NCI-H226 (cell line): Measurements from ENCODE around the gene POLL.
"Not testable (repeated sequence)": the region's sequence is repeated elsewhere in the genome, so short reads cannot be mapped to it uniquely, and the experiment has no call there.

Experiments
- DNase-seq: peaks from one replicate; pipeline ENCODE4 v3.0.0-alpha.2; 2015

The POLL gene

DNA sequence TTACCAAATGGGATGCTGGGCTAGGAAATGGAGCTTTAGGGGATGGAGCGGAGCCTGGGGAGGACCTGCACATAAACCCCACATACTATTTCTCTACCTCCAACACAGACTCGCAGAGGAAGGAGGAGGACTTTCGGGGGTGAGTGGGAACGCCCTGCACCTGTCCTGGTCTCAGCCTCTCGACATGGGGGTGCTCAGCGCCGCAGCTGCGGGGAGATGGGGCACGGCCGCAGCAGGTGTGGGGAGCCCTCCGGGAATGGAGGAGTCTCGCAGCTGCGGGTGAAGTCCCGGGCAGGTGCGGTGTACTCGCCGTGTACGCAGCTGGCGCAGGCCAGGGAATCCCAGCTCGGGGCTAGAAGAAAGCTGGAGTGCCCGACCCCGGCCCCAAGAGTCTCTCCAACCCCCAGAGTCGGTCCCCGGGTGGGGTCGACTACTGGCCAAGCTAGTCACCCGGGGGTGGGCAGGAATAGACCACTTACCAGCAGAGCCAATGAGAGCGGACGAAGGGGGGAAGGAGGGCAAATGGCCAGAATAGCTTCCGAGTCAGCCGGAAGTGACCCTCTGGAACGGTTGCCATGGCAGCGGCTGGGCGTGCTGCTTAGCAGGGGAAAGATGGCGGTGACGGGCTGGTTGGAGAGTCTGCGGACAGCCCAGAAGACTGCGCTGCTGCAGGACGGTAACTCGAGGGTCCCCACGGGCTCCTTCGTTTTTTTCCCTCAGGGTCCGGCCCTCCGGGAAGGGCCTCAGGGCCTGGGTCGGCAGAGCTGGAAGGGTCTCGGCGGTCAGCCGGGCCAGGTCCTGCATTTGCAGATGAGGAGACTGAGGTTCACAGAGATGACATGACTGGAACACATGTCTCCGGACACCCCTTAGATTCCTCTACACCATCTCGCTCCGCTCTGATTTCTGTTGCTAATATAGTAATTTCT, at the start of gene POLL, which contains the start of gene DPCD:
Gene POLL (minus strand): TSS at position 533 of the 929 bp plus-strand sequence. CDS start 897 bp downstream, outside the sequence.
Gene DPCD (plus strand): TSS at position 597 of the 929 bp plus-strand sequence. CDS start 16 bp downstream, at position 613.
- peak; percentile 93 for DNase-seq

DNA sequence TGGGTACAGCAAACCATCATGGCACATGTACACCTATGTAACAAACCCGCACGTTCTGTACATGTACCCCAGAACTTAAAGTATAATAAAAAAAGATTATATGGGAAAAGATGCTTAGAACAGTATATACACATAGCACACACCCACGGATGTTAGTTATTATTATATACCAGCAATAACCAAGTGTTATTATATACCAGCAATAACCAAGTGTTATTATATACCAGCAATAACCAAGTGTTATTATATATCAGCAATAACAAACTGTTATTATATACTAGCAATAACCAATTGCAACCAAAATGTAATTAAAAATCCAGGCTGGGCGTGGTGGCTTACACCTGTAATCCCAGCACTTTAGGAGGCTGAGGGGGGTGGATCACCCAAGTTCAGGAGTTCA, 45.5 kb upstream of the POLL start:
- DNase-seq = not testable (repeated sequence)

DNA sequence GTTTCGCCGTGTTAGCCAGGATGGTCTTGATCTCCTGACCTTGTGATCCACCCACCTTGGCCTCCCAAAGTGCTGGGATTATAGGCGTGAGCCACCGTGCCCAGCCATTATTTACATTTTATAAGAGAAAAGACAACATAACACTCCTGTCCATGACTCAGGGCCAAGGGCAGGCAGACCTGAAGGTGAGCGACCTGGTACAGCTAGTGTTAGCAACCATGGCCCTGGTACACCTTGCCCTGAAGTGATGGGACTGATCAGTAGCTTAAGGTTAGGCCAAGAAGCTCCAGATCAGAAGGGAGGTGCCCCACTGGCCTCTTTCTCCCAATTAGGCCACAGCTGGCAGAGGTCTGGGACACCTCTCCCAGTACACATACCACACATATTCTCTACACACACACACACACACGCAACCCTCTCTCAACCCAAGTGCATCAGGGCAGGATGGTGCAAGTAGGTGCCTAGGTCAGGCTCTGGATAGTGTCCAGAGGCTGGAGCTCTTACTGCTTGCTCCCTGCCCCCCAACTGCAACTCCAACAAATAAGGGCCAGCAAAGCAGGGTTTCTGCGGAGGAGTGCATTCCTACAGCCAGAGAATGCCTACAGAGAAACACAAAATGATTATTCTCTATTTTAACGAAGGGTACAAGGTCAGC, 43.9 kb upstream of the POLL start:
- no peak for DNase-seq

DNA sequence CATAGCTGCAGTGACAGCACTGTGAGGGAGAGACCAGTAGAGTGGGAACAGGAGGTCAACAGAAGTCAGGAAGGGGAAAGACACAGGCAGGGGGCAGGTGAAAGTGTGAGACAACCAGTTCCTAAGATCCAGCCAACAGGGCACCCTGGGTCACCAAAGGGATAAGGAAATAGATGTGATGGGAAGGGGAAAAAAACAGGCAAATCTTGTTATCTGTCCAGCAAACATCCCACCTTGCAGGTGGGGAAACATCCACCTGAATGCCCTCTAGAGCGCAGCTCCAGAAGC, 42.5 kb upstream of the POLL start:
- no peak for DNase-seq

DNA sequence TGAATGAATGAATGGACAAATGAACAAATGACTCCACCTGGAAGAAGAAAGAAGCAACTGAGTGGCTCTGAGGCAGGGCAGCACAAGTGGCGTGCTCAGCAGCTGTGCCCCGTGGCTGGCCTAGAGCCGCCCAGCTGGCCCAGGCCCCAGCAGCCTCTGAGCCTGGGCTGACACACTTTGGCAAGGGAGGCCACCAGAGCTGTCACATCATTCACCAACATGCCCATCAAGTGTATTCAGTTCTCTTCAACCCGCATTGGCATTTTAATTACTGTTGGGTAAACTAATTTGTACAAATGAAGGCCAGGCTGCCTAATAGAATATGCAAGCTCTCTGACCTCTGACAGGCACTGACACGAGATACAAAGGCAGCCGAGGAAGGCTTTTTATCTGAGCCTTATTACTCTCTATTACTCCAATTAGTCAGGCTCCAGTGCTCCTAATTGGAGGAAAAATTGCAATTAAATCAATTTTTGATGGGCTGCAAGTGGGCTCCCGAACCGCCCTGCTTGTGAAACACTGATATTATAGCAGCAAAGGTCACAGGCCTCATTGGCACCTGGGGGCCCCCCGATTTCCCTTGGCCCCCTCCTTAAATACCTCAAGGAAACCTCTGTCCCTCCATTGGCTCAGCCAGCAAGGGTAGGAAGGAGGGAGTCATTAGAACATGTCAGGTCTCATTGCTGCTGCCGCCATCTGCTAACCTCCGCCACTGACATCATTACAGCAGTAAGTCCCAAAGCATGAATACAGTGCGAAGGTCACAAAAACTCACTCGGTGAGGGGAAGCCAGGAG, 42.0 kb upstream of the POLL start:
- DNase-seq = no peak

DNA sequence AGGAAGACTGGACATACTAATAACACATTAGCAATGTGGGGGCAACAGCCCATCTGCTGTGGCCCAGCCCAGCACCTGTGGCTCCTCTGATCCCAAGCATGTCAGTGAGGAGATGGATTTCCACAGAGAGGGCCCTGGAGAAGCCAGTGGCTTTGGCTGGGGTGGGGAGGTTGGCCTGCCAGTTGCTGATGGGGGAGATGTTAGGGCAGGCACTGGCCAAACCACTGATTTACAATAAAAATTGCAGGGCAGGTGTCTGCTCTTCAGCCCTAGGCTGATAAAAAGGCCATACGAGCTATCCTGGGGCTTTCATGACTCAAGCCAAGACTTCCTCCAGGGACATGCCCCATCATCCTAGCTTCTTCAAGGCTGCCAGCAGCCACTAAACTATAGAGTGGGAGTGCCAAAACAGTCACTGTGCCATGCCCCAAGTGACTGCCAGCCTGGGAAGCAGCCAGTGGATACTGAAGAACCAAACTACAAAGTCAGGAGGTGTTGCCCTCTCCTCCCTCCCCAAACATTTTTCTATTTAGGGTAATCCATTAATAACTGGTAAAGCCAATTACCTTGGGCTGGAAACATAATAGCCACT, 37.9 kb upstream of the POLL start:
- DNase-seq = no peak

DNA sequence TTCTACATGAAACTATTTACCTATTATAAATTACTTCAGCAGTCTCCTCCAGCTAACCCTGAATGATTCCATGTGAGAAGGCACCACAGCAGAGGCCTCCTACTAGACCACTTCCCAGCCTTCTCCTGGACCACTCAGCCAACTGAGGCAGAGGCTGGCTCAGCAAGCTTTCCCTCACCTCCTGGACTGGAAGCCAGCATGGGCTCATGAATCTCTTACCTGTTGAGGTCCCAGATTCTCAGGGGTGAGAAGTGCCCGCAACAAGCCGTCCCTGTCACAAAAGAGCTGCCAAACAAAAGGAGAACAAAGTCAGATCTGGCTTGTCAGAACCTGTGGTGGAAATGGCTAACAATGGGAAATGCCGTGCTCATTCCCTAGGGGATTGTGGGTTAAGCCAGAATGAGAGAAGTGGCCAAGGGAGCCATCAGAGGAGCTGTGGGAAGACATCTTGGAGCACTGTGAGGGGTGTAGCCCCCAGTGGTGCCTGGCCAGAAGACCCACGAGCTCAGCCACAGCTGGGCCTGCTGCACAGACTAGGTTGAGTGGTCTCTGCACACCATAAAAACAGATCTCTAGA, 36.6 kb upstream of the POLL start:
- DNase-seq = no peak

DNA sequence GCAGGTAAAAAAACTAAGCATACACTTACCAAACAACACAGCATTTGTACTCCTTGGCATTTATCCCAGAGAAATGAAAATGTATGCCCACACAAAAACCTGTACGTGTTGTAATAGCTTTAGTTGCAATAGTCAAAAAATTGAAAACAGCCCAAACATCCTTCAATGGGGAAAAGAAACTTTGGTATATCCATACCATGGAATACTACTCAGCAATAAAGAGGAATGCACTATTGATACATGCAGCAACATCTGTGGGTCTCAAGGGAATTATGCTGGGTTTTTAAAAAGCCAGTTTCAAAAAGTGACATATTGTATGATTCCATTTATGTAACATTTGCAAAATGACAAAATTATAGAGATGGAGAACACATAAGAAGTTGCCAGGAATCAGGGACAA, 35.5 kb upstream of the POLL start:
- DNase-seq = no peak

DNA sequence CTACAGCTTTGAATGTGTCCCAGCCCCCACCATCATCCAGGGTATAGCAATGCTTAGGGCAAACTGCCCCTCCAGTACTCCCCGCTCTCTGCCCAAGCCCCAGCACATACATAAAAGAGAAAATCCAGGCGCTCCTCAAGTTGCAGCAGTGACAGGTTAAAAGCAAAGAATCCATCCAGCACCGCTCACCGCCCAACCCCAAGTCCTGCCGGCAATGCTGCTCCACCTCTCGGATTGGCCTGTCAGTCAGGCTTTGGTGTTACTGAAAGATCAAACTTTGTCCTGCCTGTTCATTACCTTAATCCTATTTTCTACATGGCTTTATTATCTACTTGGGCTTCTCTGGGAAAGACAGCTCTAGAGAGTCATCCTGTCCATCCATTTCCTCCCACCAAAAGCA, 31.9 kb upstream of the POLL start:
- DNase-seq = no peak

DNA sequence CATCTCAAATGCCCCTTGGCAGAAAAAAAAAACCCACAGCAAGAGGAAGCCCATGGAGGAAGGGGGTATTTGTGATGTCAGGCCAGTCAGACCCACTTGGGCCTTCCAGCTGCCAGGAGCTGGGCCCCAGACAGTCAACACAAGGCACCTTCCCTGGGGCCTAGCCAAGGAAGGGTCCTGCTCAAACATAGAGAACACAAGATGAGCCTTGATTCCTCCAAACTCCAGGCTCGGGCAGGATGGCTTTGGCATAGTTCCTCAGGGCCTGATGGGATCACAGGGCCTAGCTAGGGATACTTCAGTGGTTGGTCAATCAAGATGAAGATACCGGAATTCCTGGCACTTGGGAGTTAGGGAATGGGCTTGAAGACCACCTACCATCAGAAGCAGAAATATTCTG, 30.8 kb upstream of the POLL start:
- DNase-seq = no peak

DNA sequence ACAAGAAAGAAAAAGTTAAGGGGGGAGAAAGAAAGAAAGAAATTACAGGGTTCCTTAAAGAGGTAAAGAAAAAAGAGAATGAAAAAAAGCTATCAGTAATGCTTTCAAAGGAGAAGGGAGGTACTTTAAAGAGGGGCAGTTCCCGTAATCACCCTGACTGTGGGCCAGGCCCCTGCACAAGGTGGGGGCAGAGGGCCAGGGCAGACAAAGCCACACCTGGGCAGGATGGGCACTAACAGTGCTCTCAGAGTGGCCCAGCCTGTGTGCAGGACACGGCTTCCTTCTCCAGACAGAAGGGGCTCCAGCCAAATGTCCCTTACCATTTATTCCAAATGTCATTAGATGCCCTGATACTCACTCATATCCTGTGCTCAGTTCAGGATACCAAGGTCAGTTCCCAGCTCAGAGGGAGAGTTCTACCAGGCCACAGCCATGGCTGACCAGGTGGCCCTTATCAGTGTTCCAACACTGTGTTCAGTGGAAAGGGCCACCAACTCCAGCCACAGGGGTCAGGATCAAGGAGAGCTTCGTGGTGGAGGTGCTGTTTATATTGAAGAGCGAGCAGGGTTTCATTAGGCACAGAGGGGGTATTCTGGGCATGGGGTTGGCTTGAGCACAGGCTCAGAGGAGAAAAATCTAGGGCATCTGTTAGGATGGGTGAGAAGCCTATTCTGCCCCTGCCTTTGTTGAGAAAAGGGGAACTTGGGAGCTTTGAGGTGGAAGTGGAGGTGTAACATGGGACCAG, 29.9 kb upstream of the POLL start:
- DNase-seq = no peak

DNA sequence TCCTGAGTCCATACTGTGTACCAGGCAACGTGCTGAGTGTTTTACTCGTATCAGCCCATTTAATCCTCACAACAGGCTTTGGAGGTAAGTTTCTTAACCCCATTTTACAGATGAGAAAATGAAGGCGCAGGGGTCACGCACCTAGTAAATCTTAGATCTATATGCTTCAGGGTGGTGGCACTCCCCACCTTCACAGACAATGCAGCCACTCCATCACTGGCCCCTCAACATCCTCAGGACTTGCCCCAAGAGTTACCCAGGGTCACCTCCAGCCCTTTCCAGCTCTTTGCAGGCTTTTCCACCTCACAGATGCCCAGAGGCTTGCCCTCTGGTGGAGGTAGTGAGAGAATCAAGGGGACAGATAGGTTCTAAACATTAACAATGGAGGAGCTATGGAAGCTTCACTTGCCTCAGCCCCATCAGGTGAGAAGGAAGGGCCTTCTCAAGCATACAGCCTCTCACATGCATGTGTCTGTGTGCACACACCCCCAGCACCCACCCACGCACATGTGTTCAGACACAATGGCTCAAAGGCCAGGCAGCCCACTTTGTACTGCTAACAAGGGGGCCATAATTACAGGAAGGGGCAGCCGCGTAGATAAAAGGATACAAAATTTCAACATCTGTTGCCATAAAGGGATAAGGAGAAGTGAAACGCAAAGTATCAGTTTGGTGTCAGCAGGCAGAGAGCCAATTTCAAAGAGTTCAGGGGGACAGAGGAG, 29.2 kb upstream of the POLL start:
- no peak for DNase-seq

DNA sequence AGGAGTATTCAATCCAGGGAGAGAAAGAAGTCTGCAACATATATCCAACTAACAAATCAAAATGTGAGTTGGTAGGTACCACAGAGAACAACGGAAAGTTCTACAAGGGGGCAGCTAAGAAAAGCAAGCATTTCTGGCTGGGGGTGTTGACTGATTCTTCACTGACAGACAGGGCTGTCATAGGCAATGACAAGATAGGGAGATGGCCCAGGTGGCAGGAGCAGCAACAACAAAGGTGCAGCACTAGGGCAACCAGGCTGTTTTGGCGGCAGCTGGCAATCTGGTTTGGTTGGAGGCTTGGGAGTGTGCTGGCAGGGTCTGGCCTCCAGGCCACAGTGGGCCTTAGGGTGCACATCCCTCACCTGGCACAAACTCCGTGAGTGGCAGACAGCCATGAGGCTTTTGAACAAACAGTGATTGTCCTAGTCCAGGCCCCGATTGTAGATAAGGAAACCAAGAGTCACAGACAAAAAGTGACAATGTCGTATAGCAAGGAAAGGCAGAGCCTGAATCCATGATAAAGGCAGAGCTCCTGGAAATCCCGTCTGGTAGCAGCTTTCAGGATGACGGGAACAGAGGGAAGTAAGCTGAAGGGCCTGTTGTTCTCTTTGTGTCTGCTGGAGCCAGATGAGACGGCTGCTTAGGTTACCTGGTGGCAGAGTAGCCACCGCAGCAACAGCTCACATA, 28.5 kb upstream of the POLL start:
- no peak for DNase-seq

DNA sequence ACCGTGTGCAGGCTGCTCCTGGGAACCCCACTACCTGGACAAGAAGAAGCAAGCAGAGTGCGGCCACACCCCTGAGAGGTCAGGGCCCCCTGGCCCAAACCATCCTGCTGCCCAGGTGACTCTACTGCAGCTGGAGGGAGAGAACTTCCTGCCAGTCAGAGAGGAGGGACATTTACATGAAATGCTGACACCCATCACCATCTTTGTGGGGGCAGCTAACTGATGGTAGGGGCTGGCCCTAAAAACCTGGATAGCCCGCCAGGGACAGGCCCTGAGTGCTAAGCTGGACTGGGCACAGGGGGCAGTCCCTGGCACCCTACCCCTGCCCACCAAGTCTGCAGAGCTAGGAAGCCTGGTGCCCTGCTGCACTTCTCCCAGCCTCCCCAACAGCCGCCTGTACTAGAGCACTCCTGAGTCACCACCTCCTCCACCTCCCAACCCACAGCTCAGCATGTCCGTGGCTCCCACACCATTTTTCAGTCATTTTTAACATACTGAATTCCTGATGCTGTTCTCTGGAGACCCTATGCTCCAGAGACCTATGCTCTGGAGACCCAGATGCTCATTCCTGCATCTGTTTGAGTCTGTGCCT, 27.6 kb upstream of the POLL start:
- no peak for DNase-seq

DNA sequence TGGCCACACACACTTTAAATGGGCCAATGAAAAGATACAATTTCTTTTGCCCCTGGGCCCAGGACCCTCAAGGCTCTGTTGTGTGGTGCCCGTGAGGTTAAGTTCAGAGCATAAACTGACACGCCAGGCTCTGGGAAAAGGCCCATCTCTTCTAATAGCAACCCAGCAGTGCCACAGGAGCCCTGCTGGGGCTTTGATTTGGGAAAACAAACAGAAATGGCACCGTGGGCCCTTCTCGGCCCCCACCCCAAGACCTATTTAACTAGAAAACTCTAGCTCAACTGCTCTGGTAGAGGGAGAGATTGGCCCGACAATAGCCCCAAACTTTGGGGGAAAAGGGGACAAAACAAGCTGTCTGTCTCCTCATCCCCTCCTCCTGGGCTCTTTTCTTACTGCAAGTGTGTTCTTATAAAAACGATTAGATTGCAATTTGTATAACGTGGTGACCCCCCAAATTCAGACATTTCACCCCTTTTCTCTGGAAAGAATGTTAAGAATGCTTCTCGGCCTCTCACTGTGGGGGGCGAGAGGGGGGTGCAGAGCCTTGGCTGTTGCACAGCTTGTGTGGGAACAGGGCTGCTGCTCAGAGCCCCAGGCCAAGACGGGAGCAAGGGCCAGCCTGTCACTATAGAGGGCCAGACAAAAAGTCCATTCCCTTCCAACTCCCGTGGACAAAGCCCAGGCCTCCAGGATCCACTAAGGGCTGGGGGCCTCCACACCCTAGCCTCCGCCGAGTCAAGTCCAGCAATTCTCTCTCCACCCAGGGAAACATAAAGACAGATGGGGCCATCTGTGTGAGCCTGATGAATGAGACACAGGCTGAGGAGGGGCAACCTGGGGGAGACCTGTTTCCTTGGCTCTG, 26.8 kb upstream of the POLL start:
- DNase-seq = no peak

DNA sequence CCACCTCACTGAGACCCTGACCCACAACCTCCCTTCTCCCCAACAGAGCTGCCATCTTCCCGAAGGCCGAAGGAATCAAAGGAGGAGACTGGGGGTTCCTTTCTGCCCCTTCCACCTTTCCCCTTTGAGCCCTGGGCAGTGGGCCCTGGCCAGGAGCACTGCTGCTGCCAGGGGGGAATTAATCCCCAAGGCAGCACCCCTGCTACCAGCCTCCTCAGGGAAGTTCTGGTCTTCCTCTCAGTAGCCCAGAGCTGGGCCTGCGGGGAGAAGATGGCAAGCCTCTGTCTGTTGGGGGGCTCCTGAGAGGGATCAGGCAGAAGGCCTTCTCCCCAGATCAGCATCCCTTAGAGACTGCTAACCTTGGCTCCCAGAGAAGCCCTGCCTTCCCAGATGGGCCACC, 25.6 kb upstream of the POLL start:
- no peak for DNase-seq

DNA sequence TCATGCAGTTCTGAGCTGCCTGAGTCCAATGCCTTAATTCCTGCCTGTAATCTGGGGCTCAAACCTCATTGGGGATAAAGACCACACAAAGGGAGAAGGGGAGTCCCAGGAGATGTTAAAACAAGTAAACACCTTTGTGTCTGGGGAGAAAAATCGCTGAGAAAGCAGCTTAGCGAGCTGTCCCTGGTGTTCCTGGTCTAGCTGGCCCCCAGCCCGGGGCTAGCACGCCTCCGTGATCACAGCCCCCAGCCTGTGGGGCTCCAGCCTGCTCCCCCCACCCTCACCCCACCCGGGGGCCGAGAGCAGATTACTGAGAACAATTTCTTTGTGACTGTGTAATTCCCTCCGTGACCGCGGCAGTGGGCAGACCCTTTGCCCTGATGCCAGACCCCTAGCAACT, 24.8 kb upstream of the POLL start:
- DNase-seq = no peak

DNA sequence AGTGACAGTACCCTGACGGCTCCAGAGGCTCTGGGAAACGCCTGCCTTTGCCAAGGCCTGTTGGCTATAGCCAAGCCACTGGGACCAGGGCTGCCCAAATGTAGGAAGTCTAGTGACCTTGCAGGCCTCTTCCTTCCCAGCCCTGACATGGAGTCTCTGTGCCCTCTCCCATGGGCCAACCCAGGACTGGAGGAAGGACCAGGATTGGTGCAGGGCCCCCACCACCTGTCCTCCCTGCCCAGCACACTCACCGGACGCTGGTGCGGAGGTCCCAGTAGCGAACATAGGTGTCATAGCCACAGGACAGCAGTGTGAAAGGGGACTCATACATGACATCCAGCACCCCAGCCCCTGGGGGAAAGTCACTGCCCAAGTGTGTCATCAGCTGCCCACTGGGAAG, 24.0 kb upstream of the POLL start:
- DNase-seq = no peak
